Kidney (tissue), 14 donors: ENCODE measurements around the gene DNM1. TPM values are rescaled to one million over a fixed set of nuclear protein-coding genes. Genes with fewer than 3 reads are reported as not detected.

ENCODE experiments used
- DNase-seq, 5 donors: peaks; one replicate each; pipeline ENCODE4 v3.0.0-alpha.2; 2013 to 2020
- FAIRE-seq: peaks from 2 replicates; lab custom pipeline; 2012; peaks lifted over from hg19 to GRCh38; lab: Jason Lieb, UNC
- H3K27ac ChIP-seq, 2 donors: one replicate each; pipeline ENCODE4 v1.7.0; 2013; ENCODE audit warnings: low read depth in 2 of 2, low read length in 2 of 2, inconsistent platforms in 1 of 2
- H3K27me3 ChIP-seq: one replicate; pipeline ENCODE4 v1.7.1; 2013; ENCODE audit warnings: low read length, inconsistent platforms; ENCODE audit not compliant: control insufficient read depth, insufficient read depth
- H3K36me3 ChIP-seq, 3 donors: one replicate each; pipeline versions ENCODE4 v1.7.0 to v1.7.1; 2013; ENCODE audit warnings: low read length in 3 of 3, control low read depth in 1 of 3, inconsistent platforms in 1 of 3; ENCODE audit not compliant: insufficient read depth in 3 of 3, control insufficient read depth in 2 of 3
- H3K4me1 ChIP-seq, 3 donors: one replicate each; pipeline versions ENCODE4 v1.7.0 to v1.7.1; 2013; ENCODE audit warnings: low read length in 3 of 3, inconsistent platforms in 1 of 3, low read depth in 1 of 3; ENCODE audit not compliant: control insufficient read depth in 2 of 3, insufficient read depth in 2 of 3
- H3K4me3 ChIP-seq, 3 donors: one replicate each; pipeline versions ENCODE4 v1.7.0 to v1.8.1; 2013; ENCODE audit warnings: low read length in 3 of 3, control low read depth in 1 of 3, inconsistent platforms in 1 of 3
- H3K9ac ChIP-seq, 3 donors: one replicate each; pipeline versions ENCODE4 v1.7.0 to v1.7.1; 2013; ENCODE audit warnings: low read length in 3 of 3, control low read depth in 1 of 3, inconsistent platforms in 1 of 3
- H3K9me3 ChIP-seq, 3 donors: one replicate each; pipeline versions ENCODE4 v1.7.0 to v1.7.1; 2013; ENCODE audit warnings: low read length in 3 of 3, control low read depth in 1 of 3, inconsistent platforms in 1 of 3; ENCODE audit not compliant: control insufficient read depth in 2 of 3, insufficient read depth in 1 of 3
- intact Hi-C: fragments of 100-400 bp; cut with DNase I; formaldehyde crosslinking; loops from one replicate; pipeline ENCODE4 v1.11.1; 2022
- polyA plus RNA-seq: library from polyadenylated mRNA; stranded (reverse); fragments of 350-450 nt; fragmentation: Illumina TruSeq; extraction: RNeasy Lipid Tissue Mini Kit (QIAGEN cat#74804); gene quantifications from one replicate; pipeline ENCODE4 v1.2.3, GENCODE V29; 2014; ENCODE audit warnings: low read depth, low replicate concordance; ENCODE audit not compliant: insufficient read depth
- total RNA-seq: library from RNA; stranded (reverse); fragmentation: NEBNext Ultra II Directional; extraction: Animal tissue kit (Norgen Biotek cat#: 25700); gene quantifications from one replicate; pipeline ENCODE4 v1.2.1, GENCODE V29; 2021
- TF ChIP-seq, protein P1 (sequence below): IDR thresholded peaks from 3 replicates; pipeline ENCODE4 v1.5.1; 2012; ENCODE audit warnings: mild to moderate bottlenecking, moderate library complexity, borderline replicate concordance; ENCODE audit not compliant: insufficient read depth; ENCODE audit errors: extremely low read depth
- donor health status: control.
- donor health status: control.
- donor health status: control.
- donor health status: control.
- donor health status: control.
- donor health status: DM: yes; HTN: yes; CAD: no.
- donor health status: Normal renal cell carcinoma (clear cell type).

The DNM1 gene
- total and polyA plus RNA-seq, 2 donors from 2014 or later = 7.3 to 22.6 TPM

DNA sequence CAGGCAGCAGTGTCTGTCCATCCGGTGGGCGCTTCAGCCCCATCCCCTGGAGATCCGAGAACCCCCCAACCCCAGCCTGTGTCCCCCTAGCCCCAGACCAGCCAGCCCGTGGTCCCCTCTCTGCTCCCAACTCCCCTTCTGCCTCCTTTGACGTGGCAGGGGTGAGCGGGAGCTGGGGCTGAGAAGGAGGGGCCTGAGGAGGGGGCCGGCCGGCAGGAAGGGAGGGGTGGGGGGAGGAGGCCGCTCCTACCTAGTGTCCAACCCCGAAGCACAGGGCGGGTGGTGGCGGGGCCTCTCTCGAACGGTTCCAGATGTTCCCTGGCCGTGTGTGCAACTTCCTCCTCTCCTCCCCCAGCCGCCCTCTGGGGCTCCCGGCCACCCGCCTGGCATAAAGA lies 41.7 kb downstream of the DNM1 start:
- Histone ChIP-seq H3K9me3 (no peaks in the 10 kb centered on the region), H3K4me3 (peak overlapping the region in 1 of 3 donors; percentile 73), H3K9ac (peak overlapping the region in 1 of 3 donors; percentile 39), H3K27ac (no peak overlapping the region), H3K4me1 (peaks cover 0 to 6% (median 4%) of the 10 kb centered on the region in 3 donors), H3K27me3 (no peaks in the 10 kb centered on the region), H3K36me3 (no peaks in the 10 kb centered on the region)
- TF ChIP-seq, protein P1, sequence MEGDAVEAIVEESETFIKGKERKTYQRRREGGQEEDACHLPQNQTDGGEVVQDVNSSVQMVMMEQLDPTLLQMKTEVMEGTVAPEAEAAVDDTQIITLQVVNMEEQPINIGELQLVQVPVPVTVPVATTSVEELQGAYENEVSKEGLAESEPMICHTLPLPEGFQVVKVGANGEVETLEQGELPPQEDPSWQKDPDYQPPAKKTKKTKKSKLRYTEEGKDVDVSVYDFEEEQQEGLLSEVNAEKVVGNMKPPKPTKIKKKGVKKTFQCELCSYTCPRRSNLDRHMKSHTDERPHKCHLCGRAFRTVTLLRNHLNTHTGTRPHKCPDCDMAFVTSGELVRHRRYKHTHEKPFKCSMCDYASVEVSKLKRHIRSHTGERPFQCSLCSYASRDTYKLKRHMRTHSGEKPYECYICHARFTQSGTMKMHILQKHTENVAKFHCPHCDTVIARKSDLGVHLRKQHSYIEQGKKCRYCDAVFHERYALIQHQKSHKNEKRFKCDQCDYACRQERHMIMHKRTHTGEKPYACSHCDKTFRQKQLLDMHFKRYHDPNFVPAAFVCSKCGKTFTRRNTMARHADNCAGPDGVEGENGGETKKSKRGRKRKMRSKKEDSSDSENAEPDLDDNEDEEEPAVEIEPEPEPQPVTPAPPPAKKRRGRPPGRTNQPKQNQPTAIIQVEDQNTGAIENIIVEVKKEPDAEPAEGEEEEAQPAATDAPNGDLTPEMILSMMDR = no peak
- intact Hi-C loops = no loop called here
- peak; percentile 86 to 97 (median 93) for DNase-seq
- no peak for FAIRE-seq

DNA sequence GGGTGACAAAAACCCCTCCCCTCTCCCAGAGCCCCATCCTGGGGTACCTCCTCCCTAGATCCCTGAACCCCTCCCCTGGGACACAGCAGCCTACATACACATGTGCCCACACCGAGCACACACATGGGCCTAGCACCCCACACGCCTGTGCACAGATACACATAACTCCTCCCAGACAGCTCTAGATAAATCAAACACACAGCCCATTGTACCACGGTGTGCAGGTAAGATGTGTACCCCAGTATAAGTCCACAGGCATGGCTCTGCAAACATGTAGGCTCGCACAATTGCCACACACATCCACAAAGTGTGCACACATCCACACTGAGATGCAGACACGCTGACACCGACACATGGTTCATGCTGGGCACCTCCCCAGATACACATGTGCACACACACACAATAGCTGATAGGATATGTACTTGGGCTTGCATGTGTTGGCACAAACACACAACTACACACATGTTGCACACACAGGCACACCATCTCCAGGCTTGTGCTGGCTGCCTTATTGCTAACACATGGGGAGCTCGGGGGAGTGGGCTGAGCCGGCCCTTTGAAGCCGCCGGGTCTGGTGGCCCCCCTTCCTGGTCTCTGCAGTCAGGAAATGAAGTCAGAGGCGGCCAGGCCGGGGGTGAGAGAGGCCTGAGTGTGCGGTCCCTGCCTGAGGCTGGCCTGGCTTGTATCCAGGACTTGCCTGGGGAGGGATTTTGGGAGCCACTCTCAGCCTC lies 42.4 kb downstream of the DNM1 start:
- Histone ChIP-seq H3K4me3 (no peak overlapping the region), H3K36me3 (no peaks in the 10 kb centered on the region), H3K27ac (no peak overlapping the region), H3K9me3 (no peaks in the 10 kb centered on the region), H3K4me1 (peaks cover 0 to 6% (median 4%) of the 10 kb centered on the region in 3 donors), H3K9ac (no peak overlapping the region), H3K27me3 (no peaks in the 10 kb centered on the region)
- no peak for FAIRE-seq
- intact Hi-C loops = no loop called here
- DNase-seq = peak; percentile 79 to 95 (median 87)
- TF ChIP-seq, protein P1 = no peak

DNA sequence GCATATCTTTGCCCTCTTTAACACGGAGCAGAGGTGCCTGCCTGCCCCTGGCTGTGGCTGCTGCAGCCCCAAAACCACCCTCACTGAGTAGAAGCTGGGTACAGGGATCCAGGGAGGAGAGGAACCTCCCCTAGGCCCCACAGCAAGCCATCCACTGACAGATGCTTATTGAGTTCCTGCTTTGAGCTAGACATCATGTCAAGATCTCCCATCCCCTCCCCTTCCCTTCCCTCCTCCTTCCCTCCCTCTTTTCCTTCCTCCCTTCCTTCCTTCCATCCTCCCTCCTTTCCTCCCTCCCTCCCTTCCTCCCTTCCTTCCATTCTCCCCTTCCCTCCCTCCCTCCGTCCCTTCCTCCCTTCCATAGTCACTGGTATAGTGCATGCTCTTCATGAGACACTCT lies 43.3 kb downstream of the DNM1 start:
- Histone ChIP-seq H3K27ac (no peak overlapping the region), H3K9me3 (no peaks in the 10 kb centered on the region), H3K4me1 (peaks cover 0 to 11% (median 4%) of the 10 kb centered on the region in 3 donors), H3K27me3 (no peaks in the 10 kb centered on the region), H3K9ac (no peak overlapping the region), H3K4me3 (no peak overlapping the region), H3K36me3 (no peaks in the 10 kb centered on the region)
- intact Hi-C loops = no loop called here
- TF ChIP-seq, protein P1 = no peak
- FAIRE-seq = no peak
- DNase-seq = peak in 1 of 5 donors; percentile 43
